HL-60 (cell line): ENCODE data around the gene RALGAPB.

Experiments used
- GABPA ChIP-seq: IDR thresholded peaks from 2 replicates; pipeline ENCODE4 v1.6.1; 2012; ENCODE audit warnings: low read depth
- POLR2AphosphoS5 ChIP-seq: IDR thresholded peaks from 2 replicates; pipeline ENCODE4 v1.6.1; 2012; ENCODE audit warnings: low read depth
- TF ChIP-seq, protein P1 (sequence below): IDR thresholded peaks from one replicate; pipeline ENCODE4 v1.5.1; 2011; ENCODE audit warnings: low read length, control low read depth, inconsistent platforms; ENCODE audit not compliant: insufficient read depth
- TF ChIP-seq, protein P2 (sequence below): IDR thresholded peaks from 2 replicates; pipeline ENCODE4 v1.6.1; 2012; ENCODE audit warnings: low read depth; ENCODE audit not compliant: insufficient replicate concordance

DNA sequence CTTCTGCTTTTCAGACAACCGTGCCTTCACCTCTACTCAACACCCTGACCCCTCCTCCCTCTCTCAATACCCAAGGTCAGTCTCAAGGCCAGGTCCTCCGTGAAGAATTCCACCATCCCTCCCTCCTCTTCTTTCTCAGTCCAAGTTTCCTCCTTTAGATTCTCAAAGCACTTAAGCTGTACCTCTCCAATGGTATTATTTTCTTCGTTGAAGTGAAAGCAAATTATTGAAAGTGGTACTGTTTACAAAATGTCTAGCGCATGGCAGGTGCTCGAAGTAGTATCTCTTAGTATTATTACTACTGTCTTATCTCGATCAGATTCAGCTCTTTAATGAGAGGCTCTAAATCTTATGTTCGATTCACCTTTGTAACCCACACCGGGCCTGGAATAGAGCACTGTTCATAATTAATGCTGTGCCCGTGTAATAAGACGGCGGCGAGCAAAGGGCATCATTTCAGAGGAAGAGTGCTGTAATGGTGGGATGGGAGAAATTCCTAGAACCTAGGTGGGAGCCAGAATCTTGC lies 593 bp upstream of the RALGAPB start:
- TF ChIP-seq, protein P1, sequence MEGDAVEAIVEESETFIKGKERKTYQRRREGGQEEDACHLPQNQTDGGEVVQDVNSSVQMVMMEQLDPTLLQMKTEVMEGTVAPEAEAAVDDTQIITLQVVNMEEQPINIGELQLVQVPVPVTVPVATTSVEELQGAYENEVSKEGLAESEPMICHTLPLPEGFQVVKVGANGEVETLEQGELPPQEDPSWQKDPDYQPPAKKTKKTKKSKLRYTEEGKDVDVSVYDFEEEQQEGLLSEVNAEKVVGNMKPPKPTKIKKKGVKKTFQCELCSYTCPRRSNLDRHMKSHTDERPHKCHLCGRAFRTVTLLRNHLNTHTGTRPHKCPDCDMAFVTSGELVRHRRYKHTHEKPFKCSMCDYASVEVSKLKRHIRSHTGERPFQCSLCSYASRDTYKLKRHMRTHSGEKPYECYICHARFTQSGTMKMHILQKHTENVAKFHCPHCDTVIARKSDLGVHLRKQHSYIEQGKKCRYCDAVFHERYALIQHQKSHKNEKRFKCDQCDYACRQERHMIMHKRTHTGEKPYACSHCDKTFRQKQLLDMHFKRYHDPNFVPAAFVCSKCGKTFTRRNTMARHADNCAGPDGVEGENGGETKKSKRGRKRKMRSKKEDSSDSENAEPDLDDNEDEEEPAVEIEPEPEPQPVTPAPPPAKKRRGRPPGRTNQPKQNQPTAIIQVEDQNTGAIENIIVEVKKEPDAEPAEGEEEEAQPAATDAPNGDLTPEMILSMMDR, result no peak
- TF ChIP-seq, protein P2, sequence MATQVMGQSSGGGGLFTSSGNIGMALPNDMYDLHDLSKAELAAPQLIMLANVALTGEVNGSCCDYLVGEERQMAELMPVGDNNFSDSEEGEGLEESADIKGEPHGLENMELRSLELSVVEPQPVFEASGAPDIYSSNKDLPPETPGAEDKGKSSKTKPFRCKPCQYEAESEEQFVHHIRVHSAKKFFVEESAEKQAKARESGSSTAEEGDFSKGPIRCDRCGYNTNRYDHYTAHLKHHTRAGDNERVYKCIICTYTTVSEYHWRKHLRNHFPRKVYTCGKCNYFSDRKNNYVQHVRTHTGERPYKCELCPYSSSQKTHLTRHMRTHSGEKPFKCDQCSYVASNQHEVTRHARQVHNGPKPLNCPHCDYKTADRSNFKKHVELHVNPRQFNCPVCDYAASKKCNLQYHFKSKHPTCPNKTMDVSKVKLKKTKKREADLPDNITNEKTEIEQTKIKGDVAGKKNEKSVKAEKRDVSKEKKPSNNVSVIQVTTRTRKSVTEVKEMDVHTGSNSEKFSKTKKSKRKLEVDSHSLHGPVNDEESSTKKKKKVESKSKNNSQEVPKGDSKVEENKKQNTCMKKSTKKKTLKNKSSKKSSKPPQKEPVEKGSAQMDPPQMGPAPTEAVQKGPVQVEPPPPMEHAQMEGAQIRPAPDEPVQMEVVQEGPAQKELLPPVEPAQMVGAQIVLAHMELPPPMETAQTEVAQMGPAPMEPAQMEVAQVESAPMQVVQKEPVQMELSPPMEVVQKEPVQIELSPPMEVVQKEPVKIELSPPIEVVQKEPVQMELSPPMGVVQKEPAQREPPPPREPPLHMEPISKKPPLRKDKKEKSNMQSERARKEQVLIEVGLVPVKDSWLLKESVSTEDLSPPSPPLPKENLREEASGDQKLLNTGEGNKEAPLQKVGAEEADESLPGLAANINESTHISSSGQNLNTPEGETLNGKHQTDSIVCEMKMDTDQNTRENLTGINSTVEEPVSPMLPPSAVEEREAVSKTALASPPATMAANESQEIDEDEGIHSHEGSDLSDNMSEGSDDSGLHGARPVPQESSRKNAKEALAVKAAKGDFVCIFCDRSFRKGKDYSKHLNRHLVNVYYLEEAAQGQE, result no peak
- TF ChIP-seq GABPA (no peak), POLR2AphosphoS5 (no peak)
